SW 1271 (cell line): ENCODE results near the gene SIVA1.

Experiments
- DNase-seq, 2 experiments: peaks; one replicate each; lab custom pipeline; 2025; lab: John Stamatoyannopoulos, UW

The SIVA1 gene

DNA sequence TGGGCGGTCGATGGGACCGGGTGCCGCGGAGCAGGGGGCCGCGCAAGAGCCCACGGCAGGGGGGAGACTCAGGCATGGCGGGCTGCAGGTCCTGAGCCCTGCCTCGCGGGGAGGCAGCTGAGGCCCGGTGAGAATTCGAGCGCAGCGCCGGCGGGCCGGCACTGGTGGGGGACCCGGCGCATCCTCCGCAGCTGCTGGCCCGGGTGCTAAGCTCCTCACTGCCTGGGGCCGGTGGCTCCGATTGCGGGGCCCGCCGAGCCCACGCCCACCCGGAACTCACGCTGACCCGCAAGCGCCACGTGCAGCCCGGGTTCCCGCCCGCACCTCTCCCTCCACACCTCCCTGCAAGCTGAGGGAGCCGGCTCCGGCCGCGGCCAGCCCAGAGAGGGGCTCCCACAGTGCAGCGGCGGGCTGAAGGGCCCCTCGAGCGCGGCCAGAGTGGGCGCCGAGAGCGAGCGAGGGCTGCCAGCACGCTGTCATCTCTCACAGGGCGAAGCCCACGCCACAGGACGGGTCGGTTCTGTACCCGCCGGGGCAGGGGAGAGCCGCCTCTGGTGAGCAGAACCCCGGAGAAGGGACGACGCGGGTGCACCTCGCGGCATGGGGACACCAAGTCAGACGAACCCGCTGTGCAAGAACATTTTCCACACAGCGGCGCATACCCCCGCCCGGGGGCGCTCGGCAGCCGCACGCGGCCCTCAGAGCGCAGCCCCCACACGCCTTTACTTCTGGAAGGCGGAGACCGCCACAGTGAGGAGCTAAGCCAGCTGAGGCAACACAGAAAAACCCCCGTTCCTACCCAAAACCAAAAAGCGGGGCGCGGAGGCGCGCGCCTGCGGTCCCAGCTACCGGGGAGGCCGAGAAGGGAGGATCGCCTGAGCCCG lies 1.2 kb upstream of the SIVA1 start:
- no peak for DNase-seq

DNA sequence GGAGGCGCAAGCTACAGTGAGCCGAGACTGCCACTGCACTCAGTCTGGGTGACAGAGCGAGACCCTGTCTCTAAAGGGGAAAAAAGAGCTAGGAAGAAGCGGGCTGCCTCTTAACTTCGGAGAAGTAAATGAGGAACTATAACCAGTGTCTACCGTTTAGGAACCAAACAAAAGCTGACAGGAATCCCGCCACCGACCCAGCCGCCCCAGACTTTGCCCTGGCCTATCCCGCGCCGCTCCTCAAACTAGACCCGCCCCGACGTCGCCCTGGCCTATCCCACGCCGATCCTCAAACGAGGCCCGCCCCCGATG lies 568 bp upstream of the SIVA1 start:
- no peak for DNase-seq

DNA sequence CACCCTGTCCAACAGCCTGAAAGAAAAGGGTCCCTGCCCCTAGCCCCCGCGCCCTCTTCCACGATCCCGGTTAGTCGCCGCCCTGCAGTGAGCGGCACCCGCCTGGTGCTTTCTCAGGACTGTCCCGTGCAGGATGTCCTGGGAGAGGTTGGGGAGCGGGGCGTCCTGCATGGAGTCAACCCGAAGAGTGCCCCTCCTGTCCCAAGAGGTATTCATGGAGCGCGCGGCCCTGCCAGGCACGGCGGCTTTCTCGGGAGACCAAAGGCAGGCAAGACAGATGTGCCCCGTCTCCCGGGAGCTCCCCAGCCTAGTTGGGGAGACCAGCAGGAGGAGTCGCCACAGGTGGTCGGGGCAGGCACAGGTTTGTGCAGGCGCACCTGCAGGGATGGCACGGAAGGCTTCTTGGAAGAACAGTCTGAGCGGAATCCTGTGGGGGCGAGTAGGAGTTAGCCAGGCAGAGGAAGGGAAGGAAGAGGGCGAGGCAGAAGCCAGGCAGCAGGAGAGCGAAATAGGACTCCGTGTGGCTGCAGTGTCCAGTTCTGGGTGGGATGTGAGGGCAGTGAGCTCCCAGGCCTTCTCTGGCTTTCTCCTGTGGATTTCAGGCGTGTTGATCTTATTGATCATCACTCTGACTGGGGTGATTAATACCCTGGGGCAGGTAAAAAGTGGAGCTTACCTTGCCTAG lies 723 bp downstream of the SIVA1 start:
- no peak for DNase-seq

DNA sequence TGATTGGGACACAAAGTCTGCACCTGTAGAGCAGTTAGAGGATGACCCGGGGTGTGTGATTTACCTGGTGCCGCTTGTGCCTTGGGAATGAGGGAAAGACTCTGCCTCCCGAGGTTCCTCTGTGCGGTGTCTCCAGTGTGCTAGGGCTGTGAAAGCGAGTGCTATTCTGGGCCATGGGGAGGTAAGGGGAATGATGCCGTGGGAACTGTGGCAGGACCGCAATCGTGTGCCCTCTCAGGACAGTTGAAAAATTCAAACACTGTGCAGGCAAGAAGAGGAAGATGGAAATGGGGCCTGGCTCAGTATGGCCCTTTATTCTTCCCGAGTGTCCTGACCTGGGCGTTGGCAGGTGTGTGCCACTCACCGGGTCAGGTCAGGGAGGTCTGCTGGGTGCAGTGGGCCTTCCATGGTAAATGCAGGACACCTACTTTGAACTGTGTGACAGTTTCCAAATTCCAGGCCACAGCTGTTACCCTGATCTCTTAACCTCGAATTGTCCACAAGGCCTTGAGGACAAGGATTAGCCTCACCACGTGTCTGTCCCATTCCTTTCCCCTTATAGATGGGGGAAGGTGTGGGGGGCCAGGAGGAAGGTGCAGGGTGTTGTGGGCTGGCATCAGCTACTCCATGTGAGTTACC lies 1.4 kb downstream of the SIVA1 start:
- DNase-seq: no peak

DNA sequence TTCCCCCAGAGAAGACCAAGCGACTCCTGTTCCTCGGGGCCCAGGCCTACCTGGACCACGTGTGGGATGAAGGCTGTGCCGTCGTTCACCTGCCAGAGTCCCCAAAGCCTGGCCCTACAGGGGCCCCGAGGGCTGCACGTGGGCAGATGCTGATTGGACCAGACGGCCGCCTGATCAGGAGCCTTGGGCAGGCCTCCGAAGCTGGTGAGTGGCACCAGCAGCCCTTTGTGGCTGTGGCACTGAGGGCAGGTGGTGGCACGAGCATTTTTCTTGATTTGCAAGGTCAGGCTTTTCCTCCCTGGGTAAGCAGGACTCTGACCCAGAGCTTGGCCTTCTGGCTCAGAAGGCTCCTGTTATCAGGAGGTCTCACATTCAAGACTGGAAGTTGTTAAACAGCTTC lies 2.7 kb downstream of the SIVA1 start:
- DNase-seq: no peak

DNA sequence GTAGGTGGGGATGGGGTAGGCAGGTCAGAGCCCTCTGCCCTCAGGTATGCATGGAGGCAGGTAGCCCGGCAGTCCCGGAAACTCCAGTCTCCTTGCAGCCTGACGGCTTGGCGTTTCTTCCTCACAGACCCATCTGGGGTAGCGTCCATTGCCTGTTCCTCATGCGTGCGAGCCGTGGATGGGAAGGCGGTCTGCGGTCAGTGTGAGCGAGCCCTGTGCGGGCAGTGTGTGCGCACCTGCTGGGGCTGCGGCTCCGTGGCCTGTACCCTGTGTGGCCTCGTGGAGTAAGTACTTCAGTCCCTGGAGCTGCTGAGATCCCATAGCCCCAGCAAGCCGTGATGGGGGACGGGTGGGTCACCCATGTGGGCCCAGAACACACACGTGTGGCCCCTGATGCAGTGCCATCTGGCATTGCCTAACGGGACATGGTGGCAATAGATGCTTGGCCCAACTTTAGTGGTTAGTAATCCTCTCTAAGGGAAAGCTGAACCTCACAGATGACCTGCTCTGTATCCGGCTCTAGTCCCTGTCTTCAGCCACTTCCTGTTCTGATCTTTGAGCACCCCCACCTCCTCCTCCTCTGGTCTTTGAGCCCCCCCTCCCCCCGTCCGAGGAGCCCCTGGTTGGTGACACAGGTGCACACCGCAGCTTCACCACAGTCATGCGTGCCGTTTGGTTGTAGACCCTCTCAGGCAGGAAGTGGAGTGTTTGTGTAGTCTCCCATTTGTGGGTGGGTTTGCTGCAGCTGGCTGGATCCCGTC lies 3.7 kb downstream of the SIVA1 start:
- no peak for DNase-seq

DNA sequence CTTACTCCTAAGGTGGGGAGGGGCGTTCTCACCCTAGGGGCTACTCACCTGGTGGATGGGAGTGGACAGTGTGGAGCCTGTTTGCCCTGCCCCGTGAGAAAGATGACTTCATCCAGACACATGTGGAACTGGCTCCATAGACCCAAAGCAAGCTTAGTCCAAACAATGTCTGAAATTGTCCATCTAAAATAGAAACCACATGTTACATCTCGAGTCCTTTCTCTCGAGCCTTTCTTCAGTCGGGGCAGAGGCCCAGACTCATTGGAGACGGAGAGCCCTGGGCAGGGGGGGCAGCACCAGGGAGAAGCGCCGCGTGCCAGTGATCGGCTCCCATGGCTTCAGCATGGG lies 4.3 kb downstream of the SIVA1 start:
- DNase-seq: no peak

DNA sequence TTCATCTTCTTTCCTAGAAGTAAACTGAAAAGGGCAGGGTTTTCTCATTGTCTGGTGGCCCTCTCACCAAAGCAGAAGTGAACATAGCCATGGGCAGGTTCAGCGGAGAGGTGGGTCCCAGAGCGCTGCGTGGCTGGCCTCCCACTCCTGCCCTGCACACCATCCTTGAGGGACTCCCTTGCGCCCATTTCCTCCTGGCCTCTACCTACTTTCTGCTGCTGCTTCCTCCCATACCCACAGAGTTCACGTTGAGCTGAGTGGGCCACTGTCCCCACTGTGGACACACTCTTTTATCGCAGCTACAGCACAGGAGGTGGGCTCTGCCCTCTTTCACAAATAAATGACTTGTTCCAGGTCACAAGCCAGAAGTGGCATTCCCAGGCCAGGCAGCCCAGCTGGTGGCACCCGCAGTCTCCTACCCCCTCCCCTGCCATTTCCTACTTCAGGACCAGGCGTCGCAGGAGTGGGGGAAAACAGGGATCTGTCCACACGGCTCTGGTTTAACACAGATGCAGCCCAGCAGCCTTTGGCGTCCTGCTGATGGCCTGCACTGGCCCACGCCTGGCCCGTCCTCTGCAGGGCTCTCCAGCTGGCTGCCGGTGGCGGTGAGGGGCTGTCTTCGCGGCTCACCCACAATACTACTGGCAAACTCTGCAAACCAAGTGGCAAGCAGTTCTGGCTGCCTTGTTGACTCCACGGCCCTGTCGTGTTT lies 4.9 kb downstream of the SIVA1 start:
- no peak for DNase-seq

DNA sequence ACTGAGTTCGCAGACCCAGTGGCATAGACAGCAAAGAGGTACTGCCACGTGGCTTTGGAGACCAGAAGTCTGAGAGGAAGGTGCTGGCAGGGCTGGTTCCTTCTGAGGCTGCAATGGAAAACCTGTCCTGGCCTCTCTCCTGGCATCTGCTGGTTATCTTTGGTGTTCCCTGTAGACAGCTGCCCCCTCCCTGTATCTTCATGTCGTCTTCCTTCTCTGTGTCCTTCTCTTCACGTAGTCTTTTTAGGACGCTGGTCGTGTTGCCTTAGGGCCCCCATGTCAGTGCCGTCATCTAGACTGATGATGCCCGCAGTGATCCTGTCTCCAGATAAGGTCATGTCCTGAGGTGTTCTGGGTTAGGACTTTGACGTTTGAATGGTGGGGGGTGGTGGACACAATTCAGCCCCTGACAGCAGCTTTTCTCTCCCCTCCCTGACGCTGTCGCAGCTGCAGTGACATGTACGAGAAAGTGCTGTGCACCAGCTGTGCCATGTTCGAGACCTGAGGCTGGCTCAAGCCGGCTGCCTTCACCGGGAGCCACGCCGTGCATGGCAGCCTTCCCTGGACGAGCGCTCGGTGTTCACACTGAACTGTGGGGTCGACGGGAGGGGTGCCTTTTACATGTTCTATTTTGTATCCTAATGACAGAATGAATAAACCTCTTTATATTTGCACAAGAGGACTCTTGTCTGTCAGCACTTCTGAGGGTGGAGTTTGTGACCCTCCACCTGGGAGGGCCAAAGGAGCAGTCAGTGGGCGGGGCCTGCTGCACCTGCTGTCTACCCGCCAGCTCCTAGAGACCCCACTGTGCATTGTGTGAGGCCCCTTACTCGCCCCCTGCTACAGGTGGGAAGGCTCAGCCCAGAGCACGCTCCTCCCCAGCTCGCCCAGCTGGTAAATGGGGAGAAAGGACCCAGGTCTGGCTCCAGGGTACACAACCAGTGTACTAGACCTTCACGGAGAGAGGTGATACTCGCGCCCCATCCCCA lies 6.3 kb downstream of the SIVA1 start:
- DNase-seq: no peak

DNA sequence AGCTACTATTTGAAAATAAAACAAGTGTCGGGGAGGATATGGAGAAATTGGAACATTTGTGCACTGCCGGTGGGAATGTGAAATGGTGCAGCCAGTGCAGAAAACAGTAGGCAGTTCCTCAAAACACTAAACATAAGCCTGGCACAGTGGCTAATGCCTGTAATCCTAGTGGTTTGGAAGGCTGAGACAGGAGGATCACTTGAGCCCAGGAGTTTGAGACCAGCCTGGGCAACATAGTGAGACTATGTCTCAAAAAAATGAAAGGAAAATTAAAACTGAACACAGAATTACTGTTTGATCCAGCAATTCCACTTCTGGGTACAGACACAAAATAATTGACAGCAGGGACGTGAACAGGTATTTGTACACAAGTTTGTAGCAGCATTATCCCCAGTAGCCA lies 12.6 kb downstream of the SIVA1 start:
- DNase-seq: no peak

DNA sequence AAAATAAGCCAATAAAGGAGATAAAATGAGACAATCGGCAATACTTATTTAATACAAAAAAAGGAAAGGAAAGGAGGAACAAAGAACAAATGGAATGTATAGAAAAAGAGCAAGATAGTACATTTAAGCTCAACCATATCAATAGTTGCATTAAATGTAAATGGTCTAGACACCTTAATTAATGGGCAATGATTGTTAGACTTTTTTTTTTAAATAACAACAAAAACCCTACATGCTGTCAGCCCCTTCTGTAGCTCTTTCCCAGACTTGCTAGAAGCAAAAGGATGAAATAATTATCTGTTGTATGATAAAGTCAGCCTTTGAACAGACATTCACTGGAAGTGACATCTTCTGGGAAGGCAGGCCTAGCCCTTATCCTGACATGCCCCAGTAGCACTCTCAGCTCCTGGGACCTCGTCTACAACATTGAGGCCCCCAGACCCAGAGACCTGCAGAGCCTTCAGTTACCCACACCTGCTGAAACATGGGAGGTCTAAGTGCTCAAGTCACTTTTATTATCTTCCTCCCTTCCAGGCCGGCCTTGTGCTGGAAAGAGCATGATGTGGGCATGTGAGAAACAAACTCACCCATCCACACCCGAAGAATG lies 13.4 kb downstream of the SIVA1 start:
- no peak for DNase-seq

DNA sequence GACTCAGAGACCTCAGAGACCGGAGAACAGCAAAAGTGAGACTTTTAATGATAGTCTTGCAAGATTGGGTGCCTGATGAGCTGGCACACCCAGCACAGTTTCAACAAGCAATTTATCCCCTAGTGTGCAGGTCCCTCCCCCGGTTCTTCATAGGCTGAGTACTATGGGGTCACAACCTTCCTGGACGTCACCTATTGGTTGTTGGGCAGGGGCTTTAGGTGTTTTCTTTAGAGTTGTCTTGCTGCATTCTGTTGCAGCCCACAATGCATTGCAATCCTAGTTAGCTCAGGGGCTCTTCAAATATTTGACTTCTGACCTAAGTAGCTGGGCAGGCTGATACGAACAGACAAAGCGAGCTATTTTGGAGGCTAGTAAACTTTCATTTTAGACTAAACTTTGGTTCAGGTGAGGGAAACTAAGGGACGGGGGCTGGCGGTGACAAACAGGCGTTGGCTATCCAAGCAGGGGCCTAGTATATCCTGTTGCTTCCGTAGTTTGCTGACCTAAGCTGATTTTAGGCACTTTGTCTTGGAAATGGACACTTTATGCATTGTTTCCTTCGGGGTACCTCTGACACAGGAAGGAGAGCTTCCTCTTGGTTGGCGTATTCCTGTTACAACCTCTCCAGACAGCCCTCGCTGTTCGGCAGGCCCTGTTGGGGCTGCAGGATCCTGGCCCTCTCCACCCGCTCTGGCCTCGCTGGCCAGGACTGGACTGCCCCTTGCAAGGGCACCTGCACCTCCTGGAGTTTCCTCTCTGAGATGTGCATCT lies 14.1 kb downstream of the SIVA1 start:
- no peak for DNase-seq

DNA sequence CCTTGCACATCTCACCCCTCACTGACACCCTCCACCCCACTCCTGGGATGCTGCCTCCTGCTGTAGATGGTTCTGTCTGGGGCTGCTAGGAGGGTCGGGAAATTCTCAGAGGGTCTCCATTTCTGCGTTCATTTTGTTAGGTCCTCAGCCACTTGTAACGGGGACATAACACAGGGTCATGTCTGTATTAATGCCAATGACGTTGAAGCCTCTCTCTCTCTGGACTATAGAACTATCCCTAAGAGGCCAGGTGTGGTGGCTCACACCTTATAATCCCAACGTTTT lies 14.6 kb downstream of the SIVA1 start:
- DNase-seq: no peak

DNA sequence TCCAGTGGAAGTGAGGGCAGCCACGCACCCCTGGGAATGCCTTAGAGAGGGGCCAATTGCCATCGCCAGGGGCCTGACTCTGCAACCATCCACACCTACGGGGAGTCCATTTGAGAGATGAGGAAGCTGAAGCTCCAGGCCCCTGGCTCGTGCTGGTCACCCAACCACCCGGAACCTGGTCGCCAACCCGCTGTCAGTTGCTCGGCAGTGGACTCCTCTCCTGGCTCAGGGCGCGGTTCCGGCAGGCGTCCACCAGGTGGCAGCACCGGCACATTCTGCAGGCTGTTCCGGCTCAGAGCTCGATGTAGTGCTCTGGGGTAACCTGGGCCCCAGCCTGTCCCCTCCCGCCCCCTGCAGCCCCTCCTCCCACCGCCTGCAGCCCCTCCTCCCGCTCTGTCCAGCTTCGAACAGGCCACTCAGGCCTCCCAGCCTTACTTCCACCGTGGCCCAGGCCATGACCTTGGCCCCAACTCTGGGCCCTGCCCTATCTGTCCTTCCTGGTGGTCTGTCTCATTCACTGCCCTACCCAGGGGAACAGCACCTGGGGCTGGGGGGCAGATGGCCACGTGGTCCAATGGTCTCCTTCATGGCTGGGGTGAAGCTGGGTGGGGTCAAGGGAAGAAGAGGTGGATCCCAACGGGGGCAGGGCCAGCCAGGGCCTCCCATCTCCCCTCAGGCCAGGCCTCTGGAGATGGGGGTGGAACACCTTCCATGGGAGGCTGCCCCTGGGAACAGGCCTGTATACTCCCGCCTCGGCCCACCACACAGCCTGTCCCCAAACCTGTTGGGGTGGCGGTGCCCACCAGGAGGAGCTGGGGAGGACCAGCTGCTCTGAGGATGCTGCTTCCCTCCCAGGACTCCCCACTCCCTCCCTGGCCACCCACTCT lies 15.7 kb downstream of the SIVA1 start:
- peak; percentile 41 to 60 for DNase-seq

DNA sequence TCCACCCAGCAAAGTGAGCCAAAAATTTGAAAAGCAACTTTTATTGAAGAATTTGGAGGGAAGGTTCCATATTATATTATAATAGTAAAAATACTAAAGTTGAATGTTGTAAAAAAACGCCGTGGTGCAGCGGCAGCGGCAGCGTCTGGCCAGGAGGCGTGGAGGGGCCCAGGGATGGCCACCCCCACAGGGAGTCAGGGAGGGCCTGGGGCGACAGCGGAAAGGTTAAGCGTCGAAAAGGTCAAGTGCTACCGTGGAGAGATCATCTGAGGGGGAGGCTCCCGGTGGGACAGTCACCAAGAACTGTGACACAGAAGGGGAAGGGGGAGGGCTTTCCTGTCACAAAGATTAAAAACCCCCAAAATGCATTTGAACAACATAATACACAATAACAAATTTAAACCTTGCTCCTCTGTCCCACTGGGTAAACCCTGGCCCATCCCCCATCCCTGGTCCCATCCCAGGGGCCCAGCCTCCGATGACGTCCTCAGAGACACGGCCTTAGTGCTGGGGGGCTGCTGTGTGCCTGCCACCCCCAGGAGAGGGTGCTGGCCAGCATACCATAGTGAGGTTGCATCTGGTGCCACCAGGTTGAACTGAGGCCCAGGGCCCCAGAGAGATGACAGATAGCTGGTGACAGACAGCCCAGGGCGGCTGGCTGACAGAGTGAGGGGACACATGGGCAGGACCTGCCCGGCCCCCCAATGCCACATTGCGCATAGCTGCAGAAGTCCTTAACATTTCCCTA lies 16.6 kb downstream of the SIVA1 start:
- no peak for DNase-seq

DNA sequence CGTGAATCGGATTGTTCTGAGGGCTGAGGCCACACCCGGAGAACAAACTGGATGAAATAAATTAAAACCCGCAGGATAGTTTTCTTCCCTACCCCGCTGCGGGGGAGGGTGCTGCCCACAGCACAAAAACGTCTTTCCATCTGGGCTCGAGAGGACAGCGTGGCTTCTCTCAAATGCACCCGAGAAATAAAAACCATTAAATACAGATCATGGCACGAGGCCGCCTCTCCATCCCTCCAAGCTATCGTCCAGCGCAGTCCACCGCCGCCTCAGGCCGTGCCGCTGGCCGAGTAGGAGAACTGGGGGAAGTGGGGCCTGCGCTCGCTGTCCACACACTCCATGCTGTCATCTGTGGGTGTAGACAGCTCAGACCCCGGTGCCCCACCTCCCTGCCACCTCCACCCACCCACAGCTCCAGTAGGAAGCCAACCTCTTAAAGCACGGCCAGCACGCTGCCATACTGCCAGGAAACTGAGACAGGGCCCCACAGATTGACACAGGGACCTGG lies 17.2 kb downstream of the SIVA1 start:
- DNase-seq: no peak

DNA sequence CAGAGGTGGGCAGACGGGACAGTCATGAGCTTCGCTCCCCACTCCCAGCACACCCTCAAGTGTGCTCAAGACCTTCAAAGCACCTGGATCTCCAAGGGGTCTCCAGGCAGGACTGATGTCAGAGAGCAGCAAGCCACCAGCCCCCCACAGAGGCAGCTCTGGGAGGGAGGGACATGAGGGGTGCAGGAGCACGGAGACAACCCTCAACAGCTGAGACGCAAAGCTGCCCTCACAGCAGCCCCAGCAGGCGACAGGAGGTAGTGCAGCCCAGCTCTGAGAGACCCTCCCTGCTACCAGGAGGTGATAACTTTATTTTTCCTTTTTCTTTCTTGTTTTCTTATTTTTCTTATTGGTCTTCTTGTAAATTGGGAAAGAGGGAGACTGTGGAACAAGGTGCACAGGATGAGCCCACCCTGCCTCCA lies 17.9 kb downstream of the SIVA1 start:
- no peak for DNase-seq

DNA sequence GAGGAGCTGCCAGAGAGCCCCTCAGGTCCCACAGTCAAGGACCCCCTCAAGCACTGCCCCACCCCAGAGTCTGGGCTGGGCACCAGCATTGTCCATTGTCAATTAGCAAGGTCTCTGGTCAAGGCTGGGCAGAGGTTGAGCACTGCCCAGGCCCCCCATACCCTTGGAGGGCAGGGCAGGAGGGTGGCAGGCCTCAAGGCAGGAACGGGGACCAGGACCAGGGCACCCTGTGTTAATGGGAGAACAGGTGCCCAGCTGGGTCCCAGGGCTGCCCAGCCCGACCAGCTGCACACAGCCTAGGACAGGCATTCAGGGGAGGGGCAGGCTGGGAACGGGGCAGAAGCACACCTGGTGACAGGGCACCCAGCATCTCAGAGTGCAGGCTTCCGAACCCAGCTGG lies 18.4 kb downstream of the SIVA1 start:
- no peak for DNase-seq
